ENCODE results near the gene STK17A.

- TF ChIP-seq CTCF (IDR thresholded peaks at IDR 0.05; ENCODE audit: low read depth, low read length) (no peak), POLR2A (IDR thresholded peaks at IDR 0.05; ENCODE audit: extremely low read depth, insufficient read length) (no peak)
Measured at GRCh38 chr7:43569424-43569823, 13.5 kb upstream of the STK17A start.

All from NB4 (cell line).